GM12878 (cell line): Measurements from ENCODE around the gene EEF2K. TPM values are rescaled to one million over a fixed set of nuclear protein-coding genes. Genes with fewer than 3 reads are reported as not detected.
A peak's percentile ranks its signal among the peaks of the same experiment; 100 is the strongest.

ENCODE experiments used
- ATAC-seq: fragments of 200-7000 bp; cut with Tn5 transposase; 3 replicates; pipeline ENCODE4 v1.9.1; 2020; ENCODE audit warnings: mild to moderate bottlenecking, moderate library complexity
- BruUV-seq: library from RNA; stranded (reverse); fragments of 400-500 nt; replicated peaks from 2 replicates; lab custom pipeline; 2021; lab: Mats Ljungman, UMichigan
- CTCF ChIA-PET: fragments of 300-600 bp; sonication (Branson Sonifier 250); formaldehyde crosslinking; extraction: SDS; loops from one replicate; lab custom pipeline; 2021; ENCODE audit warnings: inconsistent platforms; lab: Yijun Ruan, JAX
- POLR2A ChIA-PET: fragments of 350-600 bp; formaldehyde crosslinking; extraction: SDS; loops from one replicate; lab custom pipeline; 2021; ENCODE audit warnings: inconsistent platforms; lab: Charles Lee
- RAD21 ChIA-PET: fragments of 300-600 bp; sonication (Branson Sonifier 250); formaldehyde crosslinking; loops from one replicate; lab custom pipeline; 2023; ENCODE audit warnings: antibody characterized with exemption; ENCODE audit not compliant: unreplicated experiment; lab: Charles Lee
- SMC1A ChIA-PET: fragments of 300-600 bp; sonication (Branson Sonifier 250); formaldehyde crosslinking; loops from one replicate; lab custom pipeline; 2023; ENCODE audit not compliant: unreplicated experiment, uncharacterized antibody; lab: Charles Lee
- DNase-seq: peaks from one replicate; pipeline ENCODE4 v3.0.0-alpha.2; 2011; ENCODE audit warnings: low read depth, low spot score
- FAIRE-seq: peaks from 3 replicates; lab custom pipeline; 2011; peaks lifted over from hg19 to GRCh38; lab: Jason Lieb, UNC
- H2AFZ ChIP-seq: 2 replicates; pipeline ENCODE4 v1.6.0; 2011; ENCODE audit warnings: low read depth, low read length, control low read depth; ENCODE audit not compliant: control insufficient read depth
- H3K27ac ChIP-seq: 2 replicates; pipeline ENCODE4 v1.5.1; 2011; ENCODE audit warnings: control low read depth; ENCODE audit not compliant: control insufficient read depth, insufficient read depth
- H3K27me3 ChIP-seq, 2 experiments: replicated peaks in 1 of 2; 2 replicates each; pipeline versions ENCODE4 v1.6.0 to v1.6.1; 2011; ENCODE audit warnings: low read length in 1 of 2; ENCODE audit not compliant: control insufficient read depth in 2 of 2, insufficient read depth in 2 of 2
- H3K36me3 ChIP-seq, 2 experiments: 2 replicates each; pipeline ENCODE4 v1.5.1; 2011; ENCODE audit warnings: low read length in 1 of 2; ENCODE audit not compliant: control insufficient read depth in 2 of 2, insufficient read depth in 2 of 2
- H3K4me1 ChIP-seq: 2 replicates; pipeline ENCODE4 v1.6.1; 2011; ENCODE audit warnings: mild to moderate bottlenecking, low read length, moderate library complexity, mixed read lengths; ENCODE audit not compliant: control insufficient read depth, insufficient read depth
- H3K4me2 ChIP-seq: 2 replicates; pipeline ENCODE4 v1.6.0; 2011; ENCODE audit warnings: control low read depth; ENCODE audit not compliant: control insufficient read depth, insufficient read depth
- H3K4me3 ChIP-seq: fragments of 200-600 bp; sonication (generic); 2 replicates; pipeline ENCODE4 v1.5.1; 2016
- H3K79me2 ChIP-seq: 2 replicates; pipeline ENCODE4 v1.6.0; 2011; ENCODE audit warnings: low read length; ENCODE audit not compliant: control insufficient read depth, insufficient read depth
- H3K9ac ChIP-seq: 2 replicates; pipeline ENCODE4 v1.8.0; 2011; ENCODE audit warnings: low read length, control low read depth, mixed read lengths; ENCODE audit not compliant: control insufficient read depth, insufficient read depth
- H3K9me3 ChIP-seq: replicated peaks from 3 replicates; pipeline ENCODE4 v1.5.1; 2011; ENCODE audit warnings: mild to moderate bottlenecking, low read length; ENCODE audit not compliant: control insufficient read depth, insufficient read depth
- H4K20me1 ChIP-seq: 2 replicates; pipeline ENCODE4 v1.6.0; 2011; ENCODE audit not compliant: control insufficient read depth, insufficient read depth
- ATF3 ChIP-seq: IDR thresholded peaks from 2 replicates; pipeline ENCODE4 v1.6.1; 2011; ENCODE audit warnings: low read depth, mild to moderate bottlenecking, low read length, moderate library complexity, borderline replicate concordance; ENCODE audit errors: extremely low read depth
- BACH1 ChIP-seq: fragments of 450-650 bp; IDR thresholded peaks from 2 replicates; pipeline ENCODE4 v1.6.1; 2017; ENCODE audit warnings: mild to moderate bottlenecking, borderline replicate concordance
- CBX3 ChIP-seq: fragments of 200-600 bp; sonication (generic); IDR thresholded peaks from 2 replicates; pipeline ENCODE4 v1.6.1; 2016; ENCODE audit warnings: low read depth, borderline replicate concordance
- CHD1 ChIP-seq: IDR thresholded peaks from 2 replicates; pipeline ENCODE4 v1.6.1; 2012; ENCODE audit warnings: low read depth, low read length, improper control_type of control experiment
- CREB1 ChIP-seq: IDR thresholded peaks from 2 replicates; pipeline ENCODE4 v1.6.1; 2012; ENCODE audit warnings: low read depth, mild to moderate bottlenecking, inconsistent platforms
- GATAD2B ChIP-seq: fragments of 450-650 bp; conservative IDR thresholded peaks from 2 replicates; pipeline ENCODE4 v1.6.1; 2017; ENCODE audit warnings: low read depth, mild to moderate bottlenecking, moderate library complexity
- HSF1 ChIP-seq: fragments of 150-350 bp; IDR thresholded peaks from 2 replicates; pipeline ENCODE4 v1.6.1; 2014; ENCODE audit warnings: mild to moderate bottlenecking, low read depth, low read length
- NFYB ChIP-seq: IDR thresholded peaks from 2 replicates; pipeline ENCODE4 v1.6.1; 2011; ENCODE audit warnings: low read depth, mild to moderate bottlenecking, low read length, improper control_type of control experiment, moderate library complexity; ENCODE audit not compliant: insufficient read depth
- PML ChIP-seq: IDR thresholded peaks from 2 replicates; pipeline ENCODE4 v1.6.1; 2012; ENCODE audit warnings: low read length, inconsistent platforms
- POU2F2 ChIP-seq: IDR thresholded peaks from 3 replicates; pipeline ENCODE4 v1.6.1; 2011; ENCODE audit warnings: low read depth, mild to moderate bottlenecking, low read length, borderline replicate concordance
- RAD51 ChIP-seq: fragments of 450-650 bp; IDR thresholded peaks from 2 replicates; pipeline ENCODE4 v1.6.1; 2016; ENCODE audit warnings: moderate library complexity, mild to moderate bottlenecking, inconsistent platforms
- RFX5 ChIP-seq: IDR thresholded peaks from 2 replicates; pipeline ENCODE4 v1.6.1; 2011; ENCODE audit warnings: low read depth, low read length, improper control_type of control experiment
- SIX5 ChIP-seq: IDR thresholded peaks from 2 replicates; pipeline ENCODE4 v1.6.1; 2011; ENCODE audit warnings: mild to moderate bottlenecking, low read depth, low read length, moderate library complexity; ENCODE audit not compliant: severe bottlenecking
- TCF3 ChIP-seq: IDR thresholded peaks from 2 replicates; pipeline ENCODE4 v1.6.1; 2012; ENCODE audit warnings: low read depth, mild to moderate bottlenecking, low read length, borderline replicate concordance; ENCODE audit not compliant: insufficient read depth
- USF1 ChIP-seq: IDR thresholded peaks from 2 replicates; pipeline ENCODE4 v1.6.1; 2011; ENCODE audit warnings: borderline replicate concordance, low read depth, mild to moderate bottlenecking, moderate library complexity, mixed read lengths, low read length; ENCODE audit not compliant: insufficient read depth; ENCODE audit errors: extremely low read length
- WGBS: methylation state at CpG from one replicate; pipeline ENCODE4 v1.1.6; 2016; ENCODE audit warnings: low lambda C conversion rate; ENCODE audit not compliant: insufficient replicate concordance, insufficient coverage; ENCODE audit errors: missing lambda C conversion rate; 5-methylcytosine and 5-hydroxymethylcytosine counted together
- in situ Hi-C: fragments of 300-500 bp; cut with MboI; formaldehyde crosslinking; loops from 9 replicates; pipeline ENCODE4 v1.14.3; 2018; ENCODE audit warnings: mixed read lengths
- intact Hi-C: fragments of 100-400 bp; cut with micrococcal nuclease; formaldehyde crosslinking; loops from one replicate; pipeline ENCODE4 v1.14.2; 2022; ENCODE audit not compliant: unreplicated experiment
- polyA plus RNA-seq, 11 experiments: library from polyadenylated mRNA; depleted of rRNA in 4 of 11; unstranded in 6 of 11; stranded (reverse) in 5 of 11; fragments of >200 nt; fragmentation: Nextera tagmentation in 4 of 11; fragmentation: Illumina TruSeq in 1 of 11; extraction: Ambion mirVana in 4 of 11; extraction: Trizol in 1 of 11; gene quantifications; 1 replicate in 1 of 11; 2 replicates in 10 of 11; pipeline versions ENCODE4 v1.2.1 to v1.2.3, GENCODE V29; 2011 to 2016; ENCODE audit warnings: inconsistent platforms in 2 of 11, missing spikeins in 2 of 11, low read depth in 1 of 11
- total RNA-seq, 4 experiments: library from RNA; depleted of rRNA in 3 of 4; stranded (reverse); fragments of >200 nt in 3 of 4; fragmentation: Illumina TruSeq in 1 of 4; extraction: Trizol in 1 of 4; gene quantifications; 2 replicates each; pipeline versions ENCODE4 v1.2.1 to v1.2.3, GENCODE V29; 2013 to 2021

Gene EEF2K
- total and polyA plus RNA-seq, 10 of the 15 experiments (the other 5 are each of a cell fraction or from before 2014, with no cell fraction given): 2.0 to 29.6 (median 12.2) TPM

GRCh38 chr16:22210854-22211253 lies 4.8 kb downstream of the EEF2K start:
- intact Hi-C loops: no loop called here
- WGBS: 0% methylated on average over 1 of the region's 2 CpGs
- BruUV-seq: no TSS peak

More at GRCh38 chr16:22210854-22211253, 4.8 kb downstream of the EEF2K start:
- FAIRE-seq (no peak), ATAC-seq (no peak), DNase-seq (no peak)
- Histone ChIP-seq H3K79me2 (peaks cover 70% of the 10 kb centered on the region), H3K4me2 (peak overlapping the region; percentile 36), H4K20me1 (no peaks in the 10 kb centered on the region), H3K36me3 (peaks cover 9 to 13% of the 10 kb centered on the region in 2 experiments; a peak in 3 of 4 replicates), H3K4me1 (peaks cover 9% of the 10 kb centered on the region), H3K4me3 (no peak overlapping the region; the same call in 1 of the 2 replicates)
- ChIA-PET CTCF (interaction anchor here (0.9 to 7.9 kb wide), 6 partner anchors 9 to 88 kb away, joined by 3 to 91 read pairs (median 6); partner anchors contain the start of gene POLR3E), POLR2A (no interaction called here)
- TF ChIP-seq HSF1: no peak
- TF ChIP-seq CHD1: no peak
- no peak for TF ChIP-seq RFX5
- no peak for TF ChIP-seq CBX3
- TF ChIP-seq NFYB: peak; percentile 44; the same call in 1 of the 2 replicates
- TF ChIP-seq SIX5: no peak
- no peak for TF ChIP-seq CREB1
- no peak for TF ChIP-seq POU2F2
- no peak for TF ChIP-seq BACH1
- peak; percentile 22; the same call in 1 of the 2 replicates for TF ChIP-seq RAD51
- TF ChIP-seq GATAD2B: no peak
- no peak for TF ChIP-seq ATF3
- TF ChIP-seq USF1: peak; percentile 50
- no peak for TF ChIP-seq PML
- no peak for TF ChIP-seq TCF3
- TF ChIP-seq, all 136 proteins: peak for 3
- no peak overlapping the region for H3K9ac ChIP-seq
- ChIA-PET SMC1A (interaction anchor here (0.8 to 8.9 kb wide), 3 partner anchors 8 to 86 kb away, joined by 4 to 83 read pairs (median 7); partner anchors contain the start of gene POLR3E), RAD21 (interaction anchor here (1.1 to 5.3 kb wide), 4 partner anchors 8 to 89 kb away, joined by 4 to 41 read pairs (median 14); partner anchors contain the start of gene POLR3E)
- no peaks in the 10 kb centered on the region for H3K27me3 ChIP-seq
- peaks cover 5% of the 10 kb centered on the region for H3K9me3 ChIP-seq
- H3K27ac ChIP-seq: 0 out of 2 replicates have a peak overlapping the region, but pooled peaks have one; percentile 18
- no peak overlapping the region for H2AFZ ChIP-seq
- in situ Hi-C loops: no loop called here
